GM12878 (cell line): ENCODE results near the gene CRBN. TPM values are rescaled to one million over a fixed set of nuclear protein-coding genes. Genes with fewer than 3 reads are reported as not detected.

Source experiments
- polyA plus RNA-seq, 11 experiments: library from polyadenylated mRNA; depleted of rRNA in 4 of 11; unstranded in 6 of 11; stranded (reverse) in 5 of 11; fragments of >200 nt; fragmentation: Nextera tagmentation in 4 of 11; fragmentation: Illumina TruSeq in 1 of 11; extraction: Ambion mirVana in 4 of 11; extraction: Trizol in 1 of 11; gene quantifications; 1 replicate in 1 of 11; 2 replicates in 10 of 11; pipeline versions ENCODE4 v1.2.1 to v1.2.3, GENCODE V29; 2011 to 2016; ENCODE audit warnings: inconsistent platforms in 2 of 11, missing spikeins in 2 of 11, low read depth in 1 of 11
- small RNA-seq: library from RNA; depleted of rRNA; stranded (forward); fragments of <200 nt; gene quantifications from one replicate; pipeline ENCODE3, GENCODE V24; 2014
- total RNA-seq, 4 experiments: library from RNA; depleted of rRNA in 3 of 4; stranded (reverse); fragments of >200 nt in 3 of 4; fragmentation: Illumina TruSeq in 1 of 4; extraction: Trizol in 1 of 4; gene quantifications; 2 replicates each; pipeline versions ENCODE4 v1.2.1 to v1.2.3, GENCODE V29; 2013 to 2021

The CRBN gene
- total and polyA plus RNA-seq, 10 of the 15 experiments (the other 5 are each of a cell fraction or from before 2014, with no cell fraction given): 21.7 to 115 (median 35.8) TPM

Small RNA genes lying within 50 kb of the gene (small RNA-seq; reads per million reads assigned to genes)
- not detected for gene RF00416

Other genes starting within 250 kb of the CRBN start
- 0.65 TPM in 1 of 2 replicates, not detected in the other for gene IL5RA, start 69.3 kb downstream of the CRBN start, total RNA-seq (2014; rRNA removed)
- gene IL5RA, start 69.3 kb downstream of the CRBN start, total RNA-seq (2014; rRNA removed; fragmentation: Illumina TruSeq; extraction: Trizol): 0.09 and 0.18 TPM in 2 replicates
- gene IL5RA, start 69.3 kb downstream of the CRBN start, total RNA-seq (2021): 0.19 TPM in 1 of 2 replicates, not detected in the other
- not detected in 2 replicates for gene IL5RA, start 69.3 kb downstream of the CRBN start, polyA plus RNA-seq (2011; rRNA removed)
- gene IL5RA, start 69.3 kb downstream of the CRBN start, polyA plus RNA-seq (2014; fragmentation: Illumina TruSeq; extraction: Trizol): 0.30 and 0.53 TPM in 2 replicates
- under 1 TPM in 1 of 2 experiments, not detected in 1; 0.04 TPM for gene IL5RA, start 69.3 kb downstream of the CRBN start, polyA plus RNA-seq (2014; fragmentation: Nextera tagmentation; extraction: Ambion mirVana)
- 0.10 and 0.13 TPM in 2 replicates for gene IL5RA, start 69.3 kb downstream of the CRBN start, polyA plus RNA-seq (2014; rRNA removed)
- not detected for gene IL5RA, start 69.3 kb downstream of the CRBN start, polyA plus RNA-seq (2016; fragmentation: Nextera tagmentation; extraction: Ambion mirVana)
- 33.6 and 35.4 TPM in 2 replicates for gene TRNT1, start 52.8 kb downstream of the CRBN start, total RNA-seq (2014; rRNA removed)
- 34.6 and 37.9 TPM in 2 replicates for gene TRNT1, start 52.8 kb downstream of the CRBN start, total RNA-seq (2014; rRNA removed; fragmentation: Illumina TruSeq; extraction: Trizol)
- gene TRNT1, start 52.8 kb downstream of the CRBN start, total RNA-seq (2021): 28.1 and 33.8 TPM in 2 replicates
- gene TRNT1, start 52.8 kb downstream of the CRBN start, polyA plus RNA-seq (2011; rRNA removed): 28.6 and 46.8 TPM in 2 replicates
- gene TRNT1, start 52.8 kb downstream of the CRBN start, polyA plus RNA-seq (2014; fragmentation: Illumina TruSeq; extraction: Trizol): 34.1 and 42.7 TPM in 2 replicates
- 10 to 100 TPM; 37.9 to 45.1 TPM for gene TRNT1, start 52.8 kb downstream of the CRBN start, polyA plus RNA-seq (2014; fragmentation: Nextera tagmentation; extraction: Ambion mirVana)
- gene TRNT1, start 52.8 kb downstream of the CRBN start, polyA plus RNA-seq (2014; rRNA removed): 32.2 and 35.5 TPM in 2 replicates
- 10 to 100 TPM; 54.4 to 54.9 TPM for gene TRNT1, start 52.8 kb downstream of the CRBN start, polyA plus RNA-seq (2016; fragmentation: Nextera tagmentation; extraction: Ambion mirVana)